HepG2 (cell line): ENCODE data around the gene DAD1. TPM values are rescaled to one million over a fixed set of nuclear protein-coding genes. Genes with fewer than 3 reads are reported as not detected.

Experiments used
- ARNT ChIP-seq: fragments of 450-650 bp; IDR thresholded peaks from 2 replicates; pipeline ENCODE4 v1.6.1; 2017
- BRD4 ChIP-seq: sonication (generic); formaldehyde crosslinking; IDR thresholded peaks from 2 replicates; pipeline ENCODE4 v1.4.0; 2020; ENCODE audit warnings: missing genetic modification reagents
- CBFB ChIP-seq: sonication (generic); formaldehyde crosslinking; IDR thresholded peaks from 2 replicates; pipeline ENCODE4 v1.4.0; 2020; ENCODE audit warnings: missing genetic modification reagents
- CBX2 ChIP-seq, 2 experiments: fragments of 200-600 bp in 1 of 2; sonication (generic); formaldehyde crosslinking in 1 of 2; IDR thresholded peaks; 2 replicates each; pipeline versions ENCODE4 v1.7.0 to v1.8.1; 2018 to 2022; ENCODE audit warnings: low read depth in 2 of 2, low read length in 1 of 2, mild to moderate bottlenecking in 1 of 2, missing genetic modification reagents in 1 of 2
- HOXD1 ChIP-seq: sonication (generic); formaldehyde crosslinking; IDR thresholded peaks from 2 replicates; pipeline ENCODE4 v1.5.0; 2020; ENCODE audit warnings: missing genetic modification reagents
- MYC ChIP-seq: sonication (generic); formaldehyde crosslinking; IDR thresholded peaks from 2 replicates; pipeline ENCODE4 v1.9.0; 2021; ENCODE audit warnings: missing genetic modification reagents, borderline replicate concordance
- MZF1 ChIP-seq: sonication (generic); formaldehyde crosslinking; IDR thresholded peaks from 2 replicates; pipeline ENCODE4 v1.8.1; 2023; ENCODE audit warnings: mild to moderate bottlenecking, missing genetic modification reagents, borderline replicate concordance
- PHF20 ChIP-seq: sonication (generic); formaldehyde crosslinking; IDR thresholded peaks from 2 replicates; pipeline ENCODE4 v1.5.0; 2020; ENCODE audit warnings: mild to moderate bottlenecking, missing genetic modification reagents
- POLR2AphosphoS5 ChIP-seq: IDR thresholded peaks from 2 replicates; pipeline ENCODE4 v1.6.1; 2012; ENCODE audit warnings: low read depth, low read length
- PPARG ChIP-seq: conservative IDR thresholded peaks from 2 replicates; pipeline ENCODE4 v1.6.1; 2016; ENCODE audit warnings: missing biosample characterization, missing genetic modification reagents
- SOX6 ChIP-seq, 2 experiments: fragments of 450-650 bp in 1 of 2; sonication (generic) in 1 of 2; formaldehyde crosslinking in 1 of 2; IDR thresholded peaks; 2 replicates each; pipeline versions ENCODE4 v1.4.0 to v1.6.1; 2017 to 2020; ENCODE audit warnings: antibody characterized with exemption in 1 of 2, mild to moderate bottlenecking in 1 of 2, missing genetic modification reagents in 1 of 2
- STAG1 ChIP-seq: sonication (generic); formaldehyde crosslinking; IDR thresholded peaks from 2 replicates; pipeline ENCODE4 v1.4.0; 2020; ENCODE audit warnings: missing genetic modification reagents
- STAT5B ChIP-seq: sonication (generic); formaldehyde crosslinking; IDR thresholded peaks from 2 replicates; pipeline ENCODE4 v1.4.0; 2020; ENCODE audit warnings: missing genetic modification reagents
- TBX2 ChIP-seq: sonication (generic); formaldehyde crosslinking; IDR thresholded peaks from 2 replicates; pipeline ENCODE4 v1.5.0; 2020; ENCODE audit warnings: missing genetic modification reagents, mild to moderate bottlenecking, borderline replicate concordance
- TGIF2 ChIP-seq: IDR thresholded peaks from 2 replicates; pipeline ENCODE4 v1.6.1; 2016; ENCODE audit warnings: control low read depth, missing compliant biosample characterization
- TOE1 ChIP-seq: sonication (generic); formaldehyde crosslinking; IDR thresholded peaks from 2 replicates; pipeline ENCODE4 v1.4.0; 2020; ENCODE audit warnings: mild to moderate bottlenecking, missing genetic modification reagents
- ZFX ChIP-seq: sonication (generic); formaldehyde crosslinking; IDR thresholded peaks from 2 replicates; pipeline ENCODE4 v1.4.0; 2020; ENCODE audit warnings: mild to moderate bottlenecking, low read depth, missing genetic modification reagents, moderate library complexity
- ZIK1 ChIP-seq: sonication (generic); formaldehyde crosslinking; IDR thresholded peaks from 2 replicates; pipeline ENCODE4 v1.5.0; 2020; ENCODE audit warnings: mild to moderate bottlenecking, low read depth, missing genetic modification reagents, borderline replicate concordance
- ZNF12 ChIP-seq: sonication (generic); formaldehyde crosslinking; IDR thresholded peaks from 2 replicates; pipeline ENCODE4 v1.5.0; 2020; ENCODE audit warnings: missing genetic modification reagents
- ZNF17 ChIP-seq: sonication (generic); formaldehyde crosslinking; IDR thresholded peaks from 2 replicates; pipeline ENCODE4 v1.5.0; 2020; ENCODE audit warnings: mild to moderate bottlenecking, missing genetic modification reagents
- ZNF225 ChIP-seq: sonication (generic); formaldehyde crosslinking; IDR thresholded peaks from 2 replicates; pipeline ENCODE4 v1.4.0; 2020; ENCODE audit warnings: mild to moderate bottlenecking, missing genetic modification reagents
- ZNF253 ChIP-seq: sonication (generic); formaldehyde crosslinking; IDR thresholded peaks from 2 replicates; pipeline ENCODE4 v1.8.0; 2022; ENCODE audit warnings: mild to moderate bottlenecking, missing genetic modification reagents, borderline replicate concordance
- ZNF274 ChIP-seq: sonication (generic); formaldehyde crosslinking; IDR thresholded peaks from 2 replicates; pipeline ENCODE4 v1.5.1; 2020; ENCODE audit warnings: mild to moderate bottlenecking, missing genetic modification reagents
- ZNF614 ChIP-seq: IDR thresholded peaks from 2 replicates; pipeline ENCODE4 v1.6.1; 2018; ENCODE audit warnings: missing biosample characterization, missing genetic modification reagents, inconsistent platforms, borderline replicate concordance
- ZNF777 ChIP-seq: sonication (generic); formaldehyde crosslinking; IDR thresholded peaks from 2 replicates; pipeline ENCODE4 v1.4.0; 2020; ENCODE audit warnings: missing genetic modification reagents
- ZNF780A ChIP-seq: sonication (generic); formaldehyde crosslinking; IDR thresholded peaks from 2 replicates; pipeline ENCODE4 v1.8.0; 2022; ENCODE audit warnings: mild to moderate bottlenecking, missing genetic modification reagents, moderate library complexity
- ZSCAN25 ChIP-seq: sonication (generic); formaldehyde crosslinking; IDR thresholded peaks from 2 replicates; pipeline ENCODE4 v1.8.0; 2022; ENCODE audit warnings: mild to moderate bottlenecking, missing genetic modification reagents
- polyA plus RNA-seq, 8 experiments: library from polyadenylated mRNA; depleted of rRNA in 3 of 8; stranded (reverse) in 7 of 8; unstranded in 1 of 8; fragments of >200 nt; fragmentation: Illumina TruSeq in 4 of 8; extraction: Trizol in 4 of 8; gene quantifications; 2 replicates each; pipeline versions ENCODE4 v1.2.1 to v1.2.3, GENCODE V29; 2011 to 2016; ENCODE audit warnings: low read depth in 4 of 8, missing spikeins in 1 of 8, mixed read lengths in 1 of 8; ENCODE audit not compliant: insufficient read depth in 1 of 8
- total RNA-seq, 5 experiments: library from RNA; depleted of rRNA; stranded (reverse); fragments of >200 nt; fragmentation: Illumina TruSeq; extraction: Trizol; gene quantifications; 2 replicates each; pipeline ENCODE4 v1.2.3, GENCODE V29; 2016; ENCODE audit warnings: low read depth in 1 of 5
- TF ChIP-seq, protein P1 (sequence below): sonication (generic); formaldehyde crosslinking; IDR thresholded peaks from 2 replicates; pipeline ENCODE4 v1.8.0; 2022; ENCODE audit warnings: mild to moderate bottlenecking, missing genetic modification reagents, moderate library complexity
- TF ChIP-seq, protein P2 (sequence below): sonication (generic); formaldehyde crosslinking; IDR thresholded peaks from 2 replicates; pipeline ENCODE4 v1.5.0; 2020; ENCODE audit warnings: missing genetic modification reagents, mild to moderate bottlenecking, borderline replicate concordance
- TF ChIP-seq, protein P3 (sequence below): sonication (generic); formaldehyde crosslinking; IDR thresholded peaks from 2 replicates; pipeline ENCODE4 v1.4.0; 2020; ENCODE audit warnings: missing genetic modification reagents

The DAD1 gene
- total and polyA plus RNA-seq, 2 of the 13 experiments (the other 11 are each of a cell fraction or from before 2014, with no cell fraction given), result 558 to 626 TPM

DNA sequence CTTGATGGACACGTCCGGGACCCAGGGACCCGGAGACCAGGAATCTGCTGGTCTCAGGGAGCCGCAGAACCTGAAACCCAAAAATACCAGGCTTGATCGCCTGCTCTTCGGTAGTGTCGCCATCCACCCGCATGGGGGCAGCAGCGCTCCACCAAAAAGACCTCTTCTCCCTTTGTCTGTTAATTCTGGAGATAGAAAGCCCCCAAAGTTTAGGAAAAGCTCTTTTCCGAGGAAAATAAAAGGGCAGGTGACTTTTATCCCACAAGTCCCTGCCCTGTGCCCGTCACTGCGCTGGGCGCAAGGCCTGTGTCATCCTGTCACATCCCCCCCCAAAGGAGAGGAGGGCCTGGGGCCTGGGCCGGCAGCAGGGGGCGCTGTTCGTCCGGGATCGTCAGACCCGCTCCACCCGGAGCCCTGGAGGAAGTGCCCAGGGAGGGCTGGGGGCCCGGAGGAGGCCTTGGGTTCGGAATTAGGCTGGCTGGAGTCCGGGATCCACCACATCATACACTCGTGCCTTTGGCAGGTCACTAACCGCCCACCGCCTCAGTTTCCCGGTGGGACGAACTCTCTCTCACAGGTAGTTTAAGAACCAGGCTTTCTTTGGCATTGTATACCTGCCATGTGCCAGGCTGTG lies 31.9 kb downstream of the DAD1 start (continued):
- TF ChIP-seq ZNF274 (CRISPR knock-in tag), result no peak; the same call in 1 of the 2 replicates
- TF ChIP-seq MZF1 (CRISPR knock-in tag), result peak; percentile 88; the same call in 1 of the 2 replicates
- peak; percentile 71; the same call in 1 of the 2 replicates for TF ChIP-seq MYC (CRISPR knock-in tag)
- peak; percentile 45; the same call in 1 of the 2 replicates for TF ChIP-seq PPARG (CRISPR knock-in tag)
- TF ChIP-seq, protein P1, sequence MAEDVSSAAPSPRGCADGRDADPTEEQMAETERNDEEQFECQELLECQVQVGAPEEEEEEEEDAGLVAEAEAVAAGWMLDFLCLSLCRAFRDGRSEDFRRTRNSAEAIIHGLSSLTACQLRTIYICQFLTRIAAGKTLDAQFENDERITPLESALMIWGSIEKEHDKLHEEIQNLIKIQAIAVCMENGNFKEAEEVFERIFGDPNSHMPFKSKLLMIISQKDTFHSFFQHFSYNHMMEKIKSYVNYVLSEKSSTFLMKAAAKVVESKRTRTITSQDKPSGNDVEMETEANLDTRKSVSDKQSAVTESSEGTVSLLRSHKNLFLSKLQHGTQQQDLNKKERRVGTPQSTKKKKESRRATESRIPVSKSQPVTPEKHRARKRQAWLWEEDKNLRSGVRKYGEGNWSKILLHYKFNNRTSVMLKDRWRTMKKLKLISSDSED (CRISPR knock-in tag), result 0 out of 2 replicates have a peak, but pooled peaks have one; percentile 22
- no peak for TF ChIP-seq CBX2 (IDR thresholded peaks at IDR 0.05; ENCODE audit: low read depth, low read length)
- TF ChIP-seq CBX2 (CRISPR knock-in tag; IDR thresholded peaks at IDR 0.05; ENCODE audit: low read depth), result no peak
- peak; percentile 76 for TF ChIP-seq ZNF225 (CRISPR knock-in tag)
- TF ChIP-seq STAG1 (CRISPR knock-in tag), result peak; percentile 97
- 0 out of 2 replicates have a peak, but pooled peaks have one; percentile 59 for TF ChIP-seq BRD4 (CRISPR knock-in tag)
- 0 out of 2 replicates have a peak, but pooled peaks have one; percentile 39 for TF ChIP-seq ZNF12
- TF ChIP-seq ZNF780A (CRISPR knock-in tag), result no peak
- no peak for TF ChIP-seq ZNF17 (CRISPR knock-in tag)
- TF ChIP-seq TOE1, result peak; percentile 95; the same call in 1 of the 2 replicates
- TF ChIP-seq PHF20 (CRISPR knock-in tag), result peak; percentile 74
- TF ChIP-seq POLR2AphosphoS5, result no peak
- peak; percentile 81 for TF ChIP-seq TBX2 (CRISPR knock-in tag)
- peak; percentile 68; the same call in 1 of the 2 replicates for TF ChIP-seq ZIK1 (CRISPR knock-in tag)
- TF ChIP-seq ZNF777 (CRISPR knock-in tag), result 0 out of 2 replicates have a peak, but pooled peaks have one; percentile 43
- TF ChIP-seq CBFB, result 0 out of 2 replicates have a peak, but pooled peaks have one; percentile 19
- TF ChIP-seq ARNT, result no peak
- TF ChIP-seq, protein P2, sequence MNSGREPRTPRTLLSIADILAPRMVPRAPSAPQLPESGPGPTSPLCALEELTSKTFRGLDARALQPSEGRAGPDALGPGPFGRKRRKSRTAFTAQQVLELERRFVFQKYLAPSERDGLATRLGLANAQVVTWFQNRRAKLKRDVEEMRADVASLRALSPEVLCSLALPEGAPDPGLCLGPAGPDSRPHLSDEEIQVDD, result no peak; the same call in 1 of the 2 replicates
- TF ChIP-seq, protein P3, sequence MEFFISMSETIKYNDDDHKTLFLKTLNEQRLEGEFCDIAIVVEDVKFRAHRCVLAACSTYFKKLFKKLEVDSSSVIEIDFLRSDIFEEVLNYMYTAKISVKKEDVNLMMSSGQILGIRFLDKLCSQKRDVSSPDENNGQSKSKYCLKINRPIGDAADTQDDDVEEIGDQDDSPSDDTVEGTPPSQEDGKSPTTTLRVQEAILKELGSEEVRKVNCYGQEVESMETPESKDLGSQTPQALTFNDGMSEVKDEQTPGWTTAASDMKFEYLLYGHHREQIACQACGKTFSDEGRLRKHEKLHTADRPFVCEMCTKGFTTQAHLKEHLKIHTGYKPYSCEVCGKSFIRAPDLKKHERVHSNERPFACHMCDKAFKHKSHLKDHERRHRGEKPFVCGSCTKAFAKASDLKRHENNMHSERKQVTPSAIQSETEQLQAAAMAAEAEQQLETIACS (CRISPR knock-in tag), result no peak
- TF ChIP-seq HOXD1 (CRISPR knock-in tag), result no peak
- no peak for TF ChIP-seq TGIF2 (CRISPR knock-in tag)
- peak; percentile 77 for TF ChIP-seq ZNF614
- no peak for TF ChIP-seq SOX6 (IDR thresholded peaks at IDR 0.05)
- TF ChIP-seq SOX6 (CRISPR knock-in tag; IDR thresholded peaks at IDR 0.05), result peak; percentile 60
- TF ChIP-seq ZSCAN25 (CRISPR knock-in tag), result peak; percentile 60; the same call in 1 of the 2 replicates
- peak; percentile 64; the same call in 1 of the 2 replicates for TF ChIP-seq ZFX (CRISPR knock-in tag)
- no peak for TF ChIP-seq ZNF253 (CRISPR knock-in tag)
- no peak; the same call in 1 of the 2 replicates for TF ChIP-seq STAT5B
